NCI-H1105 treated with DMSO at 0.1 percent for 48 hours (cell line): ENCODE data around the gene PDZRN3.
"Not testable (repeated sequence)": the region's sequence is repeated elsewhere in the genome, so short reads cannot be mapped to it uniquely, and the experiment has no call there.

Source experiments
- DNase-seq: peaks from one replicate; lab custom pipeline; 2025; lab: John Stamatoyannopoulos, UW

Gene PDZRN3

GRCh38 chr3:73490453-73491286, 134.1 kb downstream of the PDZRN3 start:
- DNase-seq = no peak

DNA sequence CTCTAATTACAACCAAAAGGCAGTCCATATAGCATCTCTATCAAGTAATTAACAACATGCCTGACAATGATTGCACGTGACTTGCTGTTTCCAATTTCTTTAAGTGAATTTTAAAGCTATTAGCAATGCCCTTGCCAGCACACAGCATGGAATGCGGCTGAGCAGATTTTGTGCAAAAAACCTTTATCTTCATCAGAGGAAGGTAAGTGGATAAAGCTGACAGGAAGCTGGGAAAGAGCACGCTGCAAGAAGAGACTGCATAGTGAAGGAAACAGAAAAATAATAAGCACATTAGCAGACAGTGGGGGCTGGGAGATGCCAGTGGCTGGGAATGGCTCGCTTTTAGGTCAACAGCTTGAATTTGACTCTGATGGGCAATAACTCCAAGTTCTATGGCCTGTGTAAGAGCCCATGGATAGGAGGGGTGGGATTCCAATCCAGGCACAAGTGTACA, 138.8 kb downstream of the PDZRN3 start:
- DNase-seq = no peak

GRCh38 chr3:73484656-73485248, 140.0 kb downstream of the PDZRN3 start:
- no peak for DNase-seq

- no peak for DNase-seq
Measured at GRCh38 chr3:73481888-73482287, 142.9 kb downstream of the PDZRN3 start.

DNA sequence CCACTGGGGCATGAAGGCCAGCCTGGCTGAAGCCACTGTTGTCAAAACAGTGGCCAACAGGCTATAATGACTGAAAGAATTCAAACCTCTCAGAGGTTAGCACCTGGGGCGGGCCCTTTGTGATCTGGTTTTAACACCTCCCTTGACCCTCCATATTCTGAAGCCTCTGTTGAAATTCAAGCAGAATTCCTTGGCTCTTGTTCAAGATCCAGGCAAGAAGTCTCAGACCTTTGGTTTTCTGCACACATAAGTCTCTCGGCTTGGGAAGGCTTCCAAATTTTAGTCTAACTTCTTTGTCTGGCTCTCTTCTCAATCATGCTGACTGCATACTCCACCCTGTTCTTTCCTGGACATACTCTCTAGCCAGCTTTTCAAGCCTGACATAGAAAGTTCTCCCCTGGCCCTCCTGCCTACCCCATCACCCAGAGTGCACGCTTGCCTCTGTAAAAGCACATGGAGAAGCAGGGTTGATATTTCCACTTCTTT, 144.5 kb downstream of the PDZRN3 start:
- no peak for DNase-seq

- DNase-seq = no peak
Measured at GRCh38 chr3:73479325-73479724, 145.4 kb downstream of the PDZRN3 start.

DNA sequence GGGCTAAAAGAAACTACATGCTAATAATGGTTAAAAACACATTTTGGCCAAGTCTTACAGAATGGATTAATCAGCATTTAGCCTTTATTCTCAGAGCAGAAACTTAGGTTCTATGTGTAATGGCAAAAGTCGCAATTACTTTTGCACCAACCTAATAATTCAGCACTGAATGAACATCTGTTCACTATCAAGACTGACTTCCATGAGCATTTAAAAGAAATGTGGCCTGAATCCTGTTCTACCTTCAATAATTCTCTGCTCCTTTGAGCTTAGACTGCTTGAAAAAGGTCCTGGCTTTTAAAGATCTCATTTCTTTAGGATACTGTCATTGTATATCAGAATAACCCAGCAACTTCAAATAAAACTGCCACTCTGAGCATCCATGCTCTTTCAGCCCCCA, 145.9 kb downstream of the PDZRN3 start:
- no peak for DNase-seq

DNA sequence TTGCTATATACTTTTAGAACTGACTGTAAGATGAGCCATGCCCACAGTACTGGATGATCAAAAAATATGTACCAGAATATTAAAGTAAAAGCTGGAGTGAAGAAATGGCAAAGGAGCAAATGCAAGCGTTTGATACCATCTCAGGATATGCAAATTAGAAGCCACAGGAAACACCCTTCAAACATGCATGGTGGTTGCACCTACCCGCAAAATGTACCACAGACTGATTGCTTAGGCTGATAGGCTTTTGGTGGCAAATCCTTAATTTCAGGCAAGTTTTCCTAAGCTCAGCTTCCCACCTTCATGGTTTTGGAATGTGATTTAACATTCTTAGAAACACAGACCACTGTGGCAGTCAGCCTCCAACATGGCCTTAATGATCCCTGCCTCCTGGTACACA, 149.0 kb downstream of the PDZRN3 start:
- DNase-seq = no peak

DNA sequence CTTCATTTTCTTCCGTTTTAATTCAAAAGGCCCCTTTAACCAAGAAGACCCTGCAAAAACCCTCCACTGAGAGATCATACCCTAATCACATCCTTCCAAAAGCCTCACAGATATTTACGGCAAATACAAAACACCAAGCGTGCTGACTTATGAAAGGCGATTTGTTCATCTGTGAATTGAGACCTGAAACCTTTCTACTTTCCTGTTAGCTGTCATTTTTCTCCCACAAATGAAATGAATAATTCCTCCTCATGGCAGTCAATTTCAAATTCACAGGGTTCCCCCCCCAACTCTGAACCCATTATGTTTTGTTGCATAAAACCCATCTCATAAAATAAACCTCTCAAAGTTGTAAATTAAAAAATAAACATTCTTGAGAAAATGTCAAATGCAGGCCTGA, 149.6 kb downstream of the PDZRN3 start:
- no peak for DNase-seq

- no peak for DNase-seq
Measured at GRCh38 chr3:73474619-73475018, 150.1 kb downstream of the PDZRN3 start.

DNA sequence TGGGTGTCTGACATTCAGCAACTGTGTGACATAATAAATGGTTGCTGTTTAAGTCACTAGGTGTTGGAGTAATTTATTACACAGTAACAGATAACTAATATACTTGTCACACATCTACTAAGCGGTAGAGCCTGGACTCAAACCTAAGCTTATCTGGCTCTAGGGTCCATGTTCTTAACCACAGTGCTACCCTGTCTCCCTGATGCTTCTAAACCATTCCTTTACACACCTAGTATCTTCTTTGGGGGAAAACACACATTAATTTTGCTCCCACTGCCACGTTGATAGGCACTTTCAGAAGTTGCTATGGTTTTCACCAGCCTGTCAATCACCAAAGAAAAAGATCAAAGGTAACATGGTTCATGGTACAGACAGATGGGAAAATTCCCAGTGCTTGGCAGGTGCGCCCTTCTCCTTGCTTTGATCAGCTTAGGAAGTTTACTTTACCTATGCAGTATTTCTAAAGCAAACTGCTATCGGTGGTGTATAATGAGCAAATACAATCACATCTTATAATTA, 150.8 kb downstream of the PDZRN3 start:
- no peak for DNase-seq

DNA sequence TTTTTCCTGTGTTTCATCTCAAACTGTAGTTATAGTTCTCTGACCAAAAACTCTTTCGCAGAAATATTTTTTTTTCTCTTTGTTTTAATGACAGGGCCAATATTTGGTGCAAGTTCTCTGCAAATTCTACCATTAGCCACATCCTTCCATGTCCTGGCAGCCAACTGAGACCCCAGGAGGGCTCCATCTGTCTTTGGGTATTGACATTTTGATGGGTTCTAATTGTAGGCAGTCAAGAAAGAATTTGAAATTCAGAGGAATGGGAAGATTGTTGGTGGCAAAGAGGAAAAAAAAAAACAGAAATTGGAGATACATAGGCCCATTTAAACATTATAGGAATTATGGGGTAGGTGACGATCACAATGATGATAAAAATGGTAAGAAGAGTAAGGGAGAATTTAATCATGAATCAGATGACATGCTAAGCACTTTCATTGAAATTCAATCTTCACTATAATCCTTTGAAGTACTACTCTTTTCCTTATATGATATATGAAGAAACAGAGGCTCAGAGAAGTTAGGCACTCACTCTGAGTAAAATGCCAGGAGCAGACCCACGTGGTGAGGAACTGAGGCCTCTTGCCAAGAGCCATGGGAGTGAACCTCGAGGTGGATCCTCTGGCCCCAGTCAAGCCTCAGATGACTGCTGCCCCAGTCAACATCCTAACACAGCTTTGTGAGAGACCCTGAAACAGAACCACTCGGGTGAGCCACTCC, 151.4 kb downstream of the PDZRN3 start:
- DNase-seq = no peak

DNA sequence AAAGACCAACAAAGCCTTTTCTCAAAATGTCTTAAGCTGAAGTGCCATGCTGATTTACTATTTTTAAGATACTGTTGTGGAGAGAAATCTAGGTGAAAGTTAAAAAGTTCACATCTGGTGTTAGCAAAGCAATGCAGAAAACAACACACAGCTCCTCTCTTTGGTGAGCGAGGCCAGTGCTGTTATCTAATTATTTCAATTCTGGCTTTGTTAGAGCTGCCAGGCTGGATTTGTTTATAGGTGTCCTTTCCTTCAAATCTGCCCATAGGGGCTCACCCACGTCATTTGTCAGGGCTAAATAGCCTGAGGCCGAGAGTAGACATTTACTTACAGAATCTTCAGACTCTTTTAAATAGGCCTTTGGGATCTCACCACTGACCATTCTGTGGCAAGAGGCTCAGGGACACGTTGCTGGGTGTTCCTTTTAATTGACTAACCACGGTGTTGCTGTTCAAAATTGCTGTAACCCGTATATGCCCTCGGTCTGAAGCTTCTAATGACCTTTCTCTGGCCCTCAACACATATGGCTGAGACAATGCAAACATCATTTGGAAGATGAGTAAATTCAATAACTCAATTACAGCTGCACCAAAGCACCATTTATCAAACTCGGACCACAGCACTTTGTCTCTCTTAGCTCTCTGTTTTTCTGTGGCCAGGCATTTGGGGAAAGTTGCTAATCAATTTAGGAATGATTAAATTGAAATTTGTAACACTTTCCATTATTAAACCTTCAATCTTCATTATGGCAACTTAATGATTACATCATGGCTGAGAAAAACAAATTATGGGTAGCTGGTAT, 152.6 kb downstream of the PDZRN3 start:
- DNase-seq = no peak

DNA sequence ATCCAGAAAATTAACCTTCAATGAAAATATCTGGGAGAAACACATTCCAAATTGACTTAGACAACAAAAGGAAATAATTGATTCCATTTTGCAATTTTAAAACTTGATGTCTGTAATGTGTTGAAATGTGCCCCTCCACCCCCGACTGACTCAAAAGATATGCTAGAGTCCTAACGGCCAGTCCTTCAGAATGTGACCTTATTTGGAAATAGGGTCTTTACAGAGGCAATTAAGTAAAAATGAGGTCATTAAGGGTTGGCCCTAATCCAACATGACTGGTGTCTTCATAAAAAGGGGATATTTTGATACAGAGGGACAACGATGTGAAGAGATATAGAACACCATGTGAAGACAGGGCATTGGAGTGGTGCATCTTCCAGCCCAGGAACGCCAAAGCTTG, 153.9 kb downstream of the PDZRN3 start:
- peak; percentile 25 for DNase-seq

- no peak for DNase-seq
Measured at GRCh38 chr3:73469331-73469730, 155.4 kb downstream of the PDZRN3 start.

- DNase-seq = peak; percentile 49
Measured at GRCh38 chr3:73467211-73467610, 157.5 kb downstream of the PDZRN3 start.

DNA sequence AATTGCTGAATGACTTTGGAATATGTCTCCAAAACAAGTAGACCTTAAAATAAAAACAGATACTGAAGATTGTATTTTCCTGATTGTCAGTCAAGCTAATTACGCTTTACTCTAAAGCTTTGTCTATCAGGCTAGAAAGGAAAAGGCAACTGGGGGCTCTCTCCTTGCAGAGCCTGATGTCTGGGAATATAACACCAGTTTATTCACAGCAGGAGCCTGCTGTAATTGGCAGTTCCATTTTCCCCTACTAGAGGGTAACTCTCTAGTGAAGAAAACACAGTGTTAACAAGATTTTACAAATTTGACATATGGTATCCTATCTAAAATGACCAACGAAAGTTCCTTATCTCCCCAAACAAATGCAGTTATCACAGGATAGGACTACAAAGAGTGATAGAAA, 158.8 kb downstream of the PDZRN3 start:
- no peak for DNase-seq

DNA sequence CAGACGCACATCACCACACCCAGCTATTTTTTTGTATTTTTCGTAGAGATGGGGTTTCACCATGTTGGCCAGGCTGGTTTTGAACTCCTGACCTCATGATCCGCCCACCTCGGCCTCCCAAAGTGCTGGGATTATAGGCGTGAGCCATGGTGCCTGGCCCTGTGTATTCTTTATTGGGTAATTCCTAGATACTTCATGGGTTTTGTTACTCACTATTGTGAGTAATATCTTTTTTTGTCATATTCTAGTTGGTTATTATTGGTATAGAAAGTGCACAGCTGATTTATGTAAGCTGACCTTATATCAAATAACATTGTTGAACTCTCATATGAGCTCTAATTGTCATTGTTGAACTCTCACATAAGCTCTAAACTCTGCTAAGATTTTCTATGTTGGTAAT, 160.6 kb downstream of the PDZRN3 start:
- not testable (repeated sequence) for DNase-seq

DNA sequence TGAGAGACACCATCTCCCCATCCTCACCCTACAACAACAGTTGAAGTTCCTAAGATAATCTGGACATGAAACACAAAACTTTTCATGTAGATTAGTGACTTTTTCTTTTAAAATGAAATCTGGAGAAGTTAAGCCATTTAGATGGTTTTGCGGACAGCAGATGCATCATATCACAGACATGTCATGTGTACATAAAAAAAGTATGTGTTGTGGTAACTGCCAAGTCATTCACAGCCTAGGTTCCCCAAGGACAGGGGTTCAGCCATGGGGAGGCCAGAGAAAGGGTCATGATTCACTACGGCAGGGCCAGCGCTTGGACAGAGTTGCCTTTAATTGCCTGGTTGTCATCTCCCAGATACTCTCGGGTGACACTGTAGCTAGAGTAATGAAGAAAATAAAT, 163.2 kb downstream of the PDZRN3 start:
- DNase-seq = no peak

DNA sequence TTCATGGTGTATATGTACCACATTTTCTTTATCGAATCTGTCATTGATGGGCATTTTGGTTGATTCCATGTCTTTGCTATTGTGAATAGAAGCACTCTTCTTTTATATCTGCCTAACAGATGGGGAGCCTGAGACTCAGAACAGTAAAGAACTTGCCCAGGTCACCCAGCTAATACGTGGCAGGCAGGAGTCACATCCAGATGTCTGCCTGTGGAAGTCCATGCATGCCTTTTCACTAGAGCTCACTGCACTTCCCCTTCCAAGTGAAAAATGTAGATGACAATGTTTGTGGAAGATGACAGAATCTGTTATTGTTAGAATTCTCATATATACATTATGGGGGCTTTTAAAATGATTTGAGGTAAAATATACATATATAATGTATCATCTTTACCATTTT, 165.0 kb downstream of the PDZRN3 start:
- DNase-seq = no peak

- DNase-seq = no peak
Measured at GRCh38 chr3:73453666-73454065, 171.1 kb downstream of the PDZRN3 start.

GRCh38 chr3:73452729-73453128, 172.0 kb downstream of the PDZRN3 start:
- DNase-seq = no peak
